ES-I3 (cell line): ENCODE data around the gene LRRIQ4.

ENCODE experiments used
- H3K36me3 ChIP-seq: 2 replicates; pipeline ENCODE4 v1.6.1; 2013; ENCODE audit warnings: mild to moderate bottlenecking, low read length, control low read depth, moderate library complexity; ENCODE audit not compliant: insufficient read depth
- H3K4me1 ChIP-seq: 2 replicates; pipeline ENCODE4 v1.6.1; 2013; ENCODE audit warnings: mild to moderate bottlenecking, control low read depth, low read length; ENCODE audit not compliant: insufficient read depth
- H3K9ac ChIP-seq: 2 replicates; pipeline ENCODE4 v1.6.1; 2013; ENCODE audit warnings: low read depth, mild to moderate bottlenecking, low read length, moderate library complexity
- H3K9me3 ChIP-seq: 2 replicates; pipeline ENCODE4 v1.6.1; 2013; ENCODE audit warnings: mild to moderate bottlenecking, low read length, moderate library complexity; ENCODE audit not compliant: control insufficient read depth, insufficient read depth

LRRIQ4 gene

GRCh38 chr3:169812332-169813235 lies at the start of gene LRRIQ4, which contains the start of gene LRRC34:
LRRIQ4 (plus strand) TSS chr3:169812870; CDS start chr3:169821922, 9,052 bp downstream.
LRRC34 (minus strand) TSS chr3:169812904; CDS start chr3:169812548, 356 bp downstream.
- peaks cover 4% of the 10 kb centered on the region for H3K4me1 ChIP-seq
- H3K9ac ChIP-seq = peak within 1 kb of the TSS; percentile 80
- no peaks in the 10 kb centered on the region; the same call in 1 of the 2 replicates for H3K9me3 ChIP-seq
- no peaks in the 10 kb centered on the region for H3K36me3 ChIP-seq

DNA sequence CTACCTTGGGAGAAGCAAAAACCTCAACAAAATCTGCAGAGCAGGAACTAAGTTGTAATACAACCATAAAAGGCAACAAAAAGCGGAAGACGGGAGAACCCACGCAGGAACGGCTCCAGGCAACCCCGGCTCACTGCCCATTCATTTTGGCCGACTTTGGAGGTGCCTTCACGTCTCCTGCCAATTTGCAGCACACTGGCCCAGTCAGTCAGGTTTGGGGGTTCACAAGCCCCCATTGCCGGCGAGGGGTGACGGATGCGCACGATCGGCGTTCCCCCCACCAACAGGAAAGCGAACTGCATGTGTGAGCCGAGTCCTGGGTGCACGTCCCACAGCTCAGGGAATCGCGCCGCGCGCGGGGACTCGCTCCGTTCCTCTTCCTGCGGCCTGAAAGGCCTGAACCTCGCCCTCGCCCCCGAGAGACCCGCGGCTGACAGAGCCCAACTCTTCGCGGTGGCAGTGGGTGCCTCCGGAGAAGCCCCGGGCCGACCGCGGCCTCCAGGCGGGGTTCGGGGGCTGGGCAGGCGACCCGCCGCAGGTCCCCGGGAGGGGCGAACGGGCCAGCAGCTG lies 48.3 kb upstream of the LRRIQ4 start:
- peak overlapping the region; percentile 97 for H3K9ac ChIP-seq
- H3K9me3 ChIP-seq = peaks cover 4% of the 10 kb centered on the region
- H3K4me1 ChIP-seq = no peaks in the 10 kb centered on the region
- no peaks in the 10 kb centered on the region for H3K36me3 ChIP-seq

DNA sequence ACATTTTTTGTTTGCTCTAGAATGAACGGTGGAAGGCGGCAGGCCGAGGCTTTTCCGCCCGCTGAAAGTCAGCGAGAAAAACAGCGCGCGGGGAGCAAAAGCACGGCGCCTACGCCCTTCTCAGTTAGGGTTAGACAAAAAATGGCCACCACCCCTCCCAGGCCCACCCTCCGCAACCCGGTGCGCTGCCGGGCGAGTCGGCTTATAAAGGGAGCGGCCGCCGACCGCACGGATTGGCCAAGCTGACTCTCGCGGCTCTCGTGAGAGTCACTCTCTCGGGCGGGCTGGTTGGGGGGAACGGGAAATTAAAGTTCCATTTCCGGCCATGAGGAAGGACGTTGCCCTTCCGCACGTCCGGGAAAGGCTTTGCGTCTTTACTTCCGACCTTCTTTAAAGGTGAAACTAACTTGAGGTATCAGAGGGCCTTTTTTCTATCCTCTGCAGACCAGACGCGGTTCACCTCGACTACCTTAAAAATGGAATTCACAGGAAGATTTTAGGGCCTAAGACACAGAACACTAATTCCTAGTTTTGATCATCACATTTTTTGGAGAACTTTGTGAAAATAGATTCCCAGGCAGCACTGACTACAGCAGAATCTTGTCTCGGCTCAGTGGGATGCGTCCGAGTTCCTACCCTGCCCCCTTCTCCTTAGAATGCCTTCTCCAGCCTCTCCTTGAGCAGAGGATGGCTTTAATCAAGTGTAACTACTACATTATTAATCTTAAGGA lies 47.6 kb upstream of the LRRIQ4 start, which contains the start of gene TERC:
Gene TERC, minus strand, starts transcription at position 179 of the 731 bp plus-strand sequence.
- Histone ChIP-seq H3K9me3 (peaks cover 4% of the 10 kb centered on the region), H3K36me3 (no peaks in the 10 kb centered on the region), H3K9ac (peak within 1 kb of the TSS; percentile 97), H3K4me1 (no peaks in the 10 kb centered on the region)

DNA sequence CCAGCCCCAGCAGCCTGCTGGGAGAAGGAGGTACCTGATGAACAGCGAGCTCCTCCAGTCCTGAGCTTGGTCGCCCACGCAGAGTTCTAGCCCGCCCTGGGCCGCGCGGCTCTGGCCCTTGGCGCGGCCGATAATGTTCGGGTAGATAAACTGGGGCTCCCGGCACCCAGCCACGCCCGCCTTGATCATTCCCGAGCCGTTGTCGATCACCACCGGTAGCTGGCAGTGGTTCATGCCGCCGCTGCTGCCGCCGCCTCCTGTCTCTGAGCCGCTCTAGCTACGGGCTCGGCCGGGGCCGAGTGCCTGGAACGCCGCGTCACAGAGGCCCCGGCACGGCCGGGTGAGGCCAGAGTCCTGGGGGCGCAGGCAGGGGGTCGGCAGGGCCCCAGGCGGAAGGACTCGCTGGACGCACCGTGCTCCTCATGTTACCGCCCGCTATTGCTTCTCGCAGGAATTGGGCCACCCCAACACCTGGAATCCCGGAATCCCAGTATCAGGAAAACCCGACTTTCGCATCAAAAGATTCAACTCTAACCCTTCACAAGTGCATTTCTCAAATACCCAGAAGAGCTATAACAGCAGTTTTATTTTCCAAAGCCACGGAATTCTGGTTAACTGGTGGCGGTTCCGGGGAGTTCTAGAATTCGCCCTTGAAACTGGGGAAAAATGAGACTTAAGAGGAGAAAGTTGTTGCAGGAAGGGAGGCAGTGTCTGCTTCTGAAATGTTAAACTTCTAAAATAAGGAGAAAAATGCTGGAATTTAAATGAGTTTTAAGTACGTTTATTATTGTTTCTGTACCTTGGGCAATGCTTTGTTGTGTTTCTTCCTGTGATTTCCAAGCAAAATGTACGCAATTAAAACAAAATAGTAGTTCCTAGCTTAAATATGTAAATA lies 43.1 kb upstream of the LRRIQ4 start, which contains the start of gene ACTRT3:
Gene ACTRT3, minus strand, starts transcription at position 275 of the 895 bp plus-strand sequence. Its CDS starts 41 bp downstream, at position 234.
- Histone ChIP-seq H3K9me3 (no peaks in the 10 kb centered on the region; the same call in 1 of the 2 replicates), H3K36me3 (no peaks in the 10 kb centered on the region), H3K9ac (peak within 1 kb of the TSS; percentile 90), H3K4me1 (no peaks in the 10 kb centered on the region)

GRCh38 chr3:169771497-169772304 lies 41.0 kb upstream of the LRRIQ4 start:
- H3K36me3 ChIP-seq = peaks cover 3% of the 10 kb centered on the region; the same call in 1 of the 2 replicates
- no peaks in the 10 kb centered on the region for H3K9me3 ChIP-seq
- peaks cover 6% of the 10 kb centered on the region; the same call in 1 of the 2 replicates for H3K4me1 ChIP-seq
- H3K9ac ChIP-seq = peak overlapping the region; percentile 83

DNA sequence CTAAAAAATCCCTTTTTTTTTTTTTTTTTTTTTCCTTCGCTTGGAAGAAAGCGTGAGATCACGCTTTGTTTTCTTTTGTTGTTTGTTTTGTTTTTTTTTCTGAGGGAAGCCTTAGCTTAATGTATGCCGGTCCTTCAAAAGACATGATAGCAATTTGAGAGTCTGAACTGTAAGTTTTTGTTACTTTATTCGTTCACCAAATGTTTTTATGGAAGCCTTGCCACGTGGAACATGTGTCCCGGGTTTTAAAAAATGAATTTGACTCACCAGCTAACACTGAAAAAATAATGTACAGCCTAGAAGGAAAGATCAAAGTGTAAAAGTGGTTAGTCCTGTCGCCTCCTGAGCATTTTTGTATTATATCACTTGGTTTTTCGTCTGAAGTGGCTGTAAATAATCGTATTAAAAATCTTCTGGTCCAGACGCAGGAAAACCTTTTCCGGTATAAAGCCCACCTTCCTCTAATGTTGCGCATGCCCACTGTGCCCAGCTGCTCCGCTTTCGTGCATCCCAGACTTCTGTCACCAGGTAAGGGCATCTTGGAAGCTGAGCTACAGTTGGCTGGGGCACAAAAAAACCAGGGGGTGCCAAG lies 40.3 kb upstream of the LRRIQ4 start:
- H3K9ac ChIP-seq = peak overlapping the region; percentile 83

DNA sequence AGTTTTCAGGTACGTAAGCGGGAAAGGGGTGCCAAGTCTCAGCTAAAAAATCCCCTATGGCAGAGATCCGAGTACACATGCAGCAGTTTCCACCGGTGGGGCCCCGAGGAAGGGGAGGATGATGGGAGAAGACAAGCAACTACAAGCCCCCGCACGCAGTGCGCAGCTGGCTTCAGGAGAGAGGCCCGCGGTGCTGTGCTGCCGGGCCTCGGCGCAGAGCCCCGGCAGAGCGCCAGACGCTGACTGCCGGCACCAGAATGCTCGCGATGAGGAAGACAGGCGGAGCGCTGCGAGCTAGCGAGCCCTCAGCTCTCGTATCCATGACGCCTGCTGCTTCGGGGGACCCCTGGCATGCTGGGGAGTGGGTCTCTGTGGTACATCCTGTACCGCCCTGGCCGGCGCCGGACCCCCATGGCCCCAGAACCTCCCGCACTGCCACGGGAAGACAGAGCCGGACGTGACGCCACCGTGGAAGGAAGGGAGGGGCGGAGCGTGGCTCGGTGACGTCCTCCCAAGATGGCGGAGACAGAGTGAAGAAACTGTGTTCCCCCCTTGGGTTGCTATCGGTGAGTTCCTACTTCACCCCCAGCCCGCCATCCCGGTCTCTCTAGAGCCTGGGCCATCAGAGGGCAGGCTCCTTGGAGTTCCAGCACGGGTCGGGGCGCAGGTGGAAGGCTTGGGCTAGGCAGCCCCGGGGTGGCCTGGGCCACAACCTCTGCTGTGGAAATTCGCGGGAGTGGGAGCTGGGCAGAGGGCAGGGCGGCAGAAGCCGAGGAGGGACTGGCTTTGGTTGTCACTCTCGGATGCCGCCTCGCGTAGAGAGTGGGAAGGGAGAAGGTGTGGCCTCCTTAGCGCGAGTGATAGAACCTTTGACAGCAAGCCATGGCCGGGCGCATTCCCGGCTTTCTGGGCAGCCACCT lies 39.5 kb upstream of the LRRIQ4 start, which contains the start of gene MYNN:
Gene MYNN, plus strand, starts transcription at position 500 of the 920 bp plus-strand sequence. CDS start 900 bp downstream, outside the sequence.
- H3K36me3 ChIP-seq = peaks cover 12% of the 10 kb centered on the region; the same call in 1 of the 2 replicates
- H3K9ac ChIP-seq = peak within 1 kb of the TSS; percentile 83
- peaks cover 6% of the 10 kb centered on the region; the same call in 1 of the 2 replicates for H3K4me1 ChIP-seq
- no peaks in the 10 kb centered on the region for H3K9me3 ChIP-seq

More for the DNA sequence above, 40.3 kb upstream of the LRRIQ4 start:
- Histone ChIP-seq H3K4me1 (peaks cover 6% of the 10 kb centered on the region; the same call in 1 of the 2 replicates), H3K36me3 (peaks cover 9% of the 10 kb centered on the region; the same call in 1 of the 2 replicates), H3K9me3 (no peaks in the 10 kb centered on the region)

DNA sequence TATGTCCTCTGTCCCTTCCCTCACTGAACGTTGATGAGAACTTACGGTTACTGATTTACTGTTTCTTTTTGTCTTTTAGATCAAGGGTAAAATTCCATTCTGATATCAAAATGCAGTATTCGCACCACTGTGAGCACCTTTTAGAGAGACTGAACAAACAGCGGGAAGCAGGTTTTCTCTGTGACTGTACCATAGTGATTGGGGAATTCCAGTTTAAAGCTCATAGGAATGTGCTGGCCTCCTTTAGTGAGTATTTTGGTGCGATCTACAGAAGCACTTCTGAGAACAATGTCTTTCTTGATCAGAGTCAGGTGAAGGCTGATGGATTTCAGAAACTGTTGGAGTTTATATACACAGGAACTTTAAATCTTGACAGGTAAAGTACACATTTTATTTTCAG lies 38.5 kb upstream of the LRRIQ4 start:
- peaks cover 17% of the 10 kb centered on the region for H3K36me3 ChIP-seq
- H3K4me1 ChIP-seq = peaks cover 6% of the 10 kb centered on the region; the same call in 1 of the 2 replicates
- peak overlapping the region; percentile 83; the same call in 1 of the 2 replicates for H3K9ac ChIP-seq
- H3K9me3 ChIP-seq = no peaks in the 10 kb centered on the region

GRCh38 chr3:169777822-169778221 lies 34.8 kb upstream of the LRRIQ4 start:
- no peak overlapping the region for H3K9ac ChIP-seq
- H3K4me1 ChIP-seq = peaks cover 6% of the 10 kb centered on the region; the same call in 1 of the 2 replicates
- no peaks in the 10 kb centered on the region for H3K9me3 ChIP-seq
- H3K36me3 ChIP-seq = peaks cover 31% of the 10 kb centered on the region

DNA sequence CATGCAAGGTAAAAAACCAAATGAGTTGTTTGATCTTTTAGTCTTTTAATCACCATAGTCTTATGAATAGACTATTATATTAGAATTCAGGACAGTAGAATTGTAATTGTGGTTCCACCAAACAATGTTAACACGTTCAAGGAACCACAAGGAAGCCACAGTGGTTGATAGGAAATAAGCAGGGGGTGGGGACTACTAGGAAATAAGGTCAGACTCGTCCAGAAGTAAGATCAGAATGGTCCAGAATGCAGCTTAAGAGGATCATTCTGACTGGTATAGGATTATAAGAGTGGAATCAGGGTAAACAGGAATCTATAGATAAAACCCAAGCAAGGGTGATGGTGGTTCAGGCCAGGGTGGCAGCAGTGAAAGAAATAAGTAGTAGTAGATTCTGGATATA lies 31.9 kb upstream of the LRRIQ4 start:
- peaks cover 28% of the 10 kb centered on the region for H3K36me3 ChIP-seq

GRCh38 chr3:169781209-169781855 lies 31.3 kb upstream of the LRRIQ4 start:
- H3K9ac ChIP-seq = no peak overlapping the region
- H3K4me1 ChIP-seq = no peaks in the 10 kb centered on the region
- H3K36me3 ChIP-seq = peaks cover 28% of the 10 kb centered on the region
- no peaks in the 10 kb centered on the region for H3K9me3 ChIP-seq

More for the DNA sequence above, 31.9 kb upstream of the LRRIQ4 start:
- Histone ChIP-seq H3K4me1 (no peaks in the 10 kb centered on the region; the same call in 1 of the 2 replicates), H3K9ac (no peak overlapping the region), H3K9me3 (no peaks in the 10 kb centered on the region)
